A549 (cell line): ENCODE data around the gene LASP1. TPM values are rescaled to one million over a fixed set of nuclear protein-coding genes. Genes with fewer than 3 reads are reported as not detected.
A peak's percentile ranks its signal among the peaks of the same experiment; 100 is the strongest.

Source experiments
- CEBPB ChIP-seq, 2 experiments: fragments of >200 bp in 1 of 2; sonication (Bioruptor Twin) in 1 of 2; formaldehyde crosslinking in 1 of 2; IDR thresholded peaks; 2 replicates each; pipeline ENCODE4 v1.6.1; 2012 to 2016
- CHD2 ChIP-seq: fragments of 150-350 bp; IDR thresholded peaks from 2 replicates; pipeline ENCODE4 v1.6.1; 2014; ENCODE audit warnings: low read length; ENCODE audit not compliant: partially characterized antibody
- EP300 ChIP-seq, 2 experiments: fragments of >200 bp; sonication (Bioruptor Twin); formaldehyde crosslinking; IDR thresholded peaks; 2 replicates in 1 of 2; 3 replicates in 1 of 2; pipeline ENCODE4 v1.6.1; 2016 to 2017
- FOSL2 ChIP-seq, 2 experiments: fragments of 450-650 bp in 1 of 2; fragments of >200 bp in 1 of 2; sonication (Bioruptor Twin) in 1 of 2; formaldehyde crosslinking; IDR thresholded peaks; 2 replicates each; pipeline versions ENCODE4 v1.5.0 to v1.6.1; 2016 to 2020; ENCODE audit warnings: mild to moderate bottlenecking in 1 of 2, moderate library complexity in 1 of 2
- FOXS1 ChIP-seq: fragments of 250-450 bp; sonication (Bioruptor Pico); IDR thresholded peaks from 2 replicates; pipeline ENCODE4 v1.5.0; 2020; ENCODE audit warnings: mild to moderate bottlenecking, moderate library complexity
- GATA3 ChIP-seq: IDR thresholded peaks from 2 replicates; pipeline ENCODE4 v1.6.1; 2012; ENCODE audit warnings: borderline replicate concordance
- HOXA7 ChIP-seq: fragments of 250-450 bp; sonication (Bioruptor Pico); IDR thresholded peaks from 2 replicates; pipeline ENCODE4 v1.5.0; 2020; ENCODE audit warnings: mild to moderate bottlenecking, moderate library complexity
- HOXB13 ChIP-seq: fragments of 250-450 bp; sonication (Bioruptor Pico); IDR thresholded peaks from 2 replicates; pipeline ENCODE4 v1.5.0; 2020; ENCODE audit warnings: low read depth, mild to moderate bottlenecking, moderate library complexity
- HOXB5 ChIP-seq: fragments of 250-450 bp; sonication (Bioruptor Pico); IDR thresholded peaks from 2 replicates; pipeline ENCODE4 v1.5.0; 2020; ENCODE audit warnings: mild to moderate bottlenecking, moderate library complexity
- MAZ ChIP-seq: fragments of 150-350 bp; IDR thresholded peaks from 2 replicates; pipeline ENCODE4 v1.6.1; 2014; ENCODE audit warnings: antibody characterized with exemption, low read depth, low read length, borderline replicate concordance
- NR3C1 ChIP-seq: fragments of >200 bp; sonication (Bioruptor Twin); formaldehyde crosslinking; IDR thresholded peaks from 3 replicates; pipeline ENCODE4 v1.6.1; 2017
- PHF8 ChIP-seq: fragments of 200-600 bp; sonication (generic); IDR thresholded peaks from 2 replicates; pipeline ENCODE4 v1.6.1; 2016; ENCODE audit warnings: low read depth, mild to moderate bottlenecking, antibody characterized with exemption, moderate library complexity, borderline replicate concordance
- RFX5 ChIP-seq: fragments of 450-650 bp; IDR thresholded peaks from 2 replicates; pipeline ENCODE4 v1.7.1; 2014; ENCODE audit warnings: antibody characterized with exemption, mild to moderate bottlenecking, moderate library complexity
- SMC3 ChIP-seq: fragments of >200 bp; sonication (Bioruptor Twin); formaldehyde crosslinking; IDR thresholded peaks from 3 replicates; pipeline ENCODE4 v1.6.1; 2018; ENCODE audit warnings: inconsistent platforms
- SREBF2 ChIP-seq: fragments of 450-650 bp; IDR thresholded peaks from 2 replicates; pipeline ENCODE4 v1.6.1; 2014; ENCODE audit warnings: mild to moderate bottlenecking, moderate library complexity
- TFCP2L1 ChIP-seq: fragments of 250-450 bp; sonication (Bioruptor Pico); IDR thresholded peaks from 2 replicates; pipeline ENCODE4 v1.5.0; 2021; ENCODE audit warnings: mild to moderate bottlenecking
- polyA plus RNA-seq, 4 experiments: library from polyadenylated mRNA; depleted of rRNA in 3 of 4; stranded (reverse); fragments of >200 nt; fragmentation: RNase III in 1 of 4; extraction: RNeasy Plus Mini Kit Qiagen cat#74134 plus additional on column Dnase treatment in 1 of 4; gene quantifications; 2 replicates in 3 of 4; 3 replicates in 1 of 4; pipeline ENCODE4 v1.2.3, GENCODE V29; 2011 to 2017
- TF ChIP-seq, protein P1 (sequence below): IDR thresholded peaks from 2 replicates; pipeline ENCODE4 v1.6.1; 2012
- TF ChIP-seq, protein P2 (sequence below): fragments of >200 bp; sonication (Bioruptor Twin); formaldehyde crosslinking; IDR thresholded peaks from 3 replicates; pipeline ENCODE4 v1.5.1; 2016
- TF ChIP-seq, protein P3 (sequence below): fragments of 150-350 bp; IDR thresholded peaks from 2 replicates; pipeline ENCODE4 v1.6.1; 2014; ENCODE audit warnings: low read depth, mild to moderate bottlenecking, low read length
- TF ChIP-seq, protein P4 (sequence below): fragments of >200 bp; sonication (Bioruptor Twin); formaldehyde crosslinking; IDR thresholded peaks from 2 replicates; pipeline ENCODE4 v1.6.1; 2016
- TF ChIP-seq, protein P5 (sequence below): fragments of 200-600 bp; sonication (generic); IDR thresholded peaks from 2 replicates; pipeline ENCODE4 v1.6.1; 2016; ENCODE audit warnings: antibody characterized with exemption, mild to moderate bottlenecking, moderate library complexity

LASP1 gene
- polyA plus RNA-seq, 2 of the 4 experiments (the other 2 are of a cell fraction) = 145 to 281 TPM

DNA sequence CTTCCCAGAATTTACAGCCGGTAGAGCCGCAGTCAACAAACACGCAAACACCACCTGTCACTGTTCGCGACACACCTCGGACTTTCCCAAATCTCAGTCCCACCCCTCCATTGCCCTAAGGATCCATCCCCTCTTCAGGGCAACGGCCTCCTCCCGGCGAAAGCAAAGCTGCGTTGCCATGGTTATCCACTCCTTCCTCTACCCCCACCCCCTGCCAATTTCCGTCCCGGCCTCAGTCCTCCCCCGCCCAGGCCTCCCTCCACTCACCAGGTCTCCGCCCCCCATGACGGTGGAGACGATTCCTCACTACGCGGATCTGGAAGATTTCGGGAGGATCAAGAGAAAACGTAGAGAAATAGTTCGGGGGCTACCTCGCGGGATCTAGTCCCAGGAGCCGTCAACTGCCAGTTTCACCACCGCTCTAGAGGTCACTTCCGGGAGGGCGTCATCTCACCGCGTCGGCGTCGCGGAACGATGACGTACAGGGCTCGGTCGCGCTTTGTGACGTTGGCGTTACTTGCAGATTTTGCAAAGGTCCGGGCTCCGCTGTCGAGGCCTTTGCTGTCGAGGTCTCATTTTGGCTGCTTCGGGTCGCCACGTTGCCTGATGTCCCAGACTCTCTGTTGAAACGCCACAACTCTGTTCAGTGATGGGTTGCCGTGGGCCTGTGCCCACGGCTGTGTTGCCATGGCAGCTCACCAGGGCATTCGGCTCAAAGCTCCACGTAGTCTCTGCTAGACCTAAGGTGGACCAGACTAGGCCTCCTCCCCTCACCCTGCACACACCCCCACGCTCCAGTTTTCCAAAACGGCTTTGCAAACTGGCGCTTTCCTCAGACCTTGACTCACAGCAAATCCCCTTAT lies 44.7 kb upstream of the LASP1 start, which contains the start of gene CWC25 (continued):
- peak; percentile 89 for TF ChIP-seq PHF8
- no peak for TF ChIP-seq SMC3
- peak; percentile 62; the same call in 1 of the 2 replicates for TF ChIP-seq HOXA7
- 0 out of 2 replicates have a peak, but pooled peaks have one; percentile 23 for TF ChIP-seq MAZ
- peak; percentile 79; the same call in 1 of the 2 replicates for TF ChIP-seq TFCP2L1 (CRISPR knock-in tag)
- TF ChIP-seq, protein P1, sequence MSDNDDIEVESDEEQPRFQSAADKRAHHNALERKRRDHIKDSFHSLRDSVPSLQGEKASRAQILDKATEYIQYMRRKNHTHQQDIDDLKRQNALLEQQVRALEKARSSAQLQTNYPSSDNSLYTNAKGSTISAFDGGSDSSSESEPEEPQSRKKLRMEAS = peak; percentile 99
- TF ChIP-seq EP300 (IDR thresholded peaks at IDR 0.05) = peak in 1 of 2 experiments; percentile 28; a peak in 1 of 5 replicates
- no peak for TF ChIP-seq FOSL2 (IDR thresholded peaks at IDR 0.05)
- TF ChIP-seq FOSL2 (CRISPR knock-in tag; IDR thresholded peaks at IDR 0.05) = peak; percentile 63
- peak; percentile 63; the same call in 1 of the 2 replicates for TF ChIP-seq FOXS1
- TF ChIP-seq HOXB5 (CRISPR knock-in tag) = peak; percentile 98
- TF ChIP-seq, protein P2, sequence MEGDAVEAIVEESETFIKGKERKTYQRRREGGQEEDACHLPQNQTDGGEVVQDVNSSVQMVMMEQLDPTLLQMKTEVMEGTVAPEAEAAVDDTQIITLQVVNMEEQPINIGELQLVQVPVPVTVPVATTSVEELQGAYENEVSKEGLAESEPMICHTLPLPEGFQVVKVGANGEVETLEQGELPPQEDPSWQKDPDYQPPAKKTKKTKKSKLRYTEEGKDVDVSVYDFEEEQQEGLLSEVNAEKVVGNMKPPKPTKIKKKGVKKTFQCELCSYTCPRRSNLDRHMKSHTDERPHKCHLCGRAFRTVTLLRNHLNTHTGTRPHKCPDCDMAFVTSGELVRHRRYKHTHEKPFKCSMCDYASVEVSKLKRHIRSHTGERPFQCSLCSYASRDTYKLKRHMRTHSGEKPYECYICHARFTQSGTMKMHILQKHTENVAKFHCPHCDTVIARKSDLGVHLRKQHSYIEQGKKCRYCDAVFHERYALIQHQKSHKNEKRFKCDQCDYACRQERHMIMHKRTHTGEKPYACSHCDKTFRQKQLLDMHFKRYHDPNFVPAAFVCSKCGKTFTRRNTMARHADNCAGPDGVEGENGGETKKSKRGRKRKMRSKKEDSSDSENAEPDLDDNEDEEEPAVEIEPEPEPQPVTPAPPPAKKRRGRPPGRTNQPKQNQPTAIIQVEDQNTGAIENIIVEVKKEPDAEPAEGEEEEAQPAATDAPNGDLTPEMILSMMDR = no peak
- peak; percentile 69; the same call in 1 of the 2 replicates for TF ChIP-seq RFX5
- TF ChIP-seq CEBPB (IDR thresholded peaks at IDR 0.05) = peak; percentile 41 to 81; a peak in 3 of 4 replicates
- TF ChIP-seq CHD2 = peak; percentile 66
- no peak for TF ChIP-seq SREBF2
- TF ChIP-seq, protein P3, sequence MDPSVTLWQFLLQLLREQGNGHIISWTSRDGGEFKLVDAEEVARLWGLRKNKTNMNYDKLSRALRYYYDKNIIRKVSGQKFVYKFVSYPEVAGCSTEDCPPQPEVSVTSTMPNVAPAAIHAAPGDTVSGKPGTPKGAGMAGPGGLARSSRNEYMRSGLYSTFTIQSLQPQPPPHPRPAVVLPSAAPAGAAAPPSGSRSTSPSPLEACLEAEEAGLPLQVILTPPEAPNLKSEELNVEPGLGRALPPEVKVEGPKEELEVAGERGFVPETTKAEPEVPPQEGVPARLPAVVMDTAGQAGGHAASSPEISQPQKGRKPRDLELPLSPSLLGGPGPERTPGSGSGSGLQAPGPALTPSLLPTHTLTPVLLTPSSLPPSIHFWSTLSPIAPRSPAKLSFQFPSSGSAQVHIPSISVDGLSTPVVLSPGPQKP = peak; percentile 89
- TF ChIP-seq, protein P4, sequence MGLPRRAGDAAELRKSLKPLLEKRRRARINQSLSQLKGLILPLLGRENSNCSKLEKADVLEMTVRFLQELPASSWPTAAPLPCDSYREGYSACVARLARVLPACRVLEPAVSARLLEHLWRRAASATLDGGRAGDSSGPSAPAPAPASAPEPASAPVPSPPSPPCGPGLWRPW = no peak
- no peak for TF ChIP-seq NR3C1
- TF ChIP-seq HOXB13 (CRISPR knock-in tag) = peak; percentile 99
- TF ChIP-seq, protein P5, sequence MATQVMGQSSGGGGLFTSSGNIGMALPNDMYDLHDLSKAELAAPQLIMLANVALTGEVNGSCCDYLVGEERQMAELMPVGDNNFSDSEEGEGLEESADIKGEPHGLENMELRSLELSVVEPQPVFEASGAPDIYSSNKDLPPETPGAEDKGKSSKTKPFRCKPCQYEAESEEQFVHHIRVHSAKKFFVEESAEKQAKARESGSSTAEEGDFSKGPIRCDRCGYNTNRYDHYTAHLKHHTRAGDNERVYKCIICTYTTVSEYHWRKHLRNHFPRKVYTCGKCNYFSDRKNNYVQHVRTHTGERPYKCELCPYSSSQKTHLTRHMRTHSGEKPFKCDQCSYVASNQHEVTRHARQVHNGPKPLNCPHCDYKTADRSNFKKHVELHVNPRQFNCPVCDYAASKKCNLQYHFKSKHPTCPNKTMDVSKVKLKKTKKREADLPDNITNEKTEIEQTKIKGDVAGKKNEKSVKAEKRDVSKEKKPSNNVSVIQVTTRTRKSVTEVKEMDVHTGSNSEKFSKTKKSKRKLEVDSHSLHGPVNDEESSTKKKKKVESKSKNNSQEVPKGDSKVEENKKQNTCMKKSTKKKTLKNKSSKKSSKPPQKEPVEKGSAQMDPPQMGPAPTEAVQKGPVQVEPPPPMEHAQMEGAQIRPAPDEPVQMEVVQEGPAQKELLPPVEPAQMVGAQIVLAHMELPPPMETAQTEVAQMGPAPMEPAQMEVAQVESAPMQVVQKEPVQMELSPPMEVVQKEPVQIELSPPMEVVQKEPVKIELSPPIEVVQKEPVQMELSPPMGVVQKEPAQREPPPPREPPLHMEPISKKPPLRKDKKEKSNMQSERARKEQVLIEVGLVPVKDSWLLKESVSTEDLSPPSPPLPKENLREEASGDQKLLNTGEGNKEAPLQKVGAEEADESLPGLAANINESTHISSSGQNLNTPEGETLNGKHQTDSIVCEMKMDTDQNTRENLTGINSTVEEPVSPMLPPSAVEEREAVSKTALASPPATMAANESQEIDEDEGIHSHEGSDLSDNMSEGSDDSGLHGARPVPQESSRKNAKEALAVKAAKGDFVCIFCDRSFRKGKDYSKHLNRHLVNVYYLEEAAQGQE = peak; percentile 73
- TF ChIP-seq GATA3 = 0 out of 2 replicates have a peak, but pooled peaks have one; percentile 20
